ENCODE data around the gene OSTM1.

DNA sequence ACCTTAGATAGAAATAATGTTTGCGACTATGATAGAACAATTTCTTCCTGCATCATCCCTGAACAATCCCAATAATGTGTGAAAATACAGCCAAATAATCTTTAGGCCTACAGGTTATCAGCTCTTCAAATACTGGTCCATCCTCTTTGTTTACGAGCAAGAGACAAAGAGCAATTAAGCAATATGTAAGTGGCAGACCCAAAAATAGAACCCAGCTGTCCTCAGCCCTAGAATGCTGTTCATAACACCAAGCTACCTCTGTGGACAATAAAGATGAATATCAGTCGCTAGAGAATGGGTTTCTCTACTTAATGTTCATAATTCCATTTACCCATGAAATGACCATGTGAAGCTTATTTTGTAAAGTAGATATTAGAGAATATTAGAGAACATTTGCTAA lies 28.4 kb upstream of the OSTM1 start:
- TF ChIP-seq, protein P1, sequence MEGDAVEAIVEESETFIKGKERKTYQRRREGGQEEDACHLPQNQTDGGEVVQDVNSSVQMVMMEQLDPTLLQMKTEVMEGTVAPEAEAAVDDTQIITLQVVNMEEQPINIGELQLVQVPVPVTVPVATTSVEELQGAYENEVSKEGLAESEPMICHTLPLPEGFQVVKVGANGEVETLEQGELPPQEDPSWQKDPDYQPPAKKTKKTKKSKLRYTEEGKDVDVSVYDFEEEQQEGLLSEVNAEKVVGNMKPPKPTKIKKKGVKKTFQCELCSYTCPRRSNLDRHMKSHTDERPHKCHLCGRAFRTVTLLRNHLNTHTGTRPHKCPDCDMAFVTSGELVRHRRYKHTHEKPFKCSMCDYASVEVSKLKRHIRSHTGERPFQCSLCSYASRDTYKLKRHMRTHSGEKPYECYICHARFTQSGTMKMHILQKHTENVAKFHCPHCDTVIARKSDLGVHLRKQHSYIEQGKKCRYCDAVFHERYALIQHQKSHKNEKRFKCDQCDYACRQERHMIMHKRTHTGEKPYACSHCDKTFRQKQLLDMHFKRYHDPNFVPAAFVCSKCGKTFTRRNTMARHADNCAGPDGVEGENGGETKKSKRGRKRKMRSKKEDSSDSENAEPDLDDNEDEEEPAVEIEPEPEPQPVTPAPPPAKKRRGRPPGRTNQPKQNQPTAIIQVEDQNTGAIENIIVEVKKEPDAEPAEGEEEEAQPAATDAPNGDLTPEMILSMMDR (IDR thresholded peaks at IDR 0.05; ENCODE audit: insufficient read depth, low read length), result no peak
- TF ChIP-seq POLR2AphosphoS5 (IDR thresholded peaks at IDR 0.05; ENCODE audit: low read depth) (no peak), SPI1 (IDR thresholded peaks at IDR 0.05; ENCODE audit: borderline replicate concordance, low read depth) (no peak)
